OCI-LY1 (cell line): ENCODE measurements around the gene MYH1.

Source experiments
- CTCF ChIP-seq: fragments of 200-600 bp; sonication (generic), shearing (Covaris generic); IDR thresholded peaks from 2 replicates; pipeline ENCODE4 v1.5.1; 2017; ENCODE audit warnings: mild to moderate bottlenecking, antibody characterized with exemption, low read length, moderate library complexity, mixed read lengths
- EZH2 ChIP-seq: fragments of 200-600 bp; sonication (generic), shearing (Covaris generic); IDR thresholded peaks from 2 replicates; pipeline ENCODE4 v1.8.0; 2017; ENCODE audit warnings: borderline replicate concordance, mixed run types, mild to moderate bottlenecking, antibody characterized with exemption, low read length, moderate library complexity, mixed read lengths

DNA sequence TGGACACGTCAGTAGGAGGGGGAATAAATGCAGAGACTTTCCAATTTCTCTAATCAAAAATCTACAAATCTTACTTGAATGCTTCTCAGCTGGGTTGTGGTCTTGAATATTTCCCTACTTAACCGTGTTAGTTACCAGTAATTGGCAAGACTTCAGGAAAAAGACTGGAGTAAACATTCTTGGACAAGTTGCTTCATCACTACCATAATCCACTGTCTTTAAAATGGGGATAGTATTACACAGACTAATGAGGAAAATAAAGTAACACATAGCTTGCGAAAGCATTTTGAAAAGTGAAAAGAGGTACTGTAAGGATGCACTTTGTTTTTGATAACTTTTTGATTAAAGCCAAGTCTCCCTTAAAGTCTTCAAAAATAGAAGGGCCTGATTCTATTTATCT lies 18.4 kb downstream of the MYH1 start:
- TF ChIP-seq CTCF (no peak), EZH2 (no peak)
